Large intestine (tissue), 3 donors: ENCODE data around the gene RASSF4. TPM values are rescaled to one million over a fixed set of nuclear protein-coding genes. Genes with fewer than 3 reads are reported as not detected.

ENCODE experiments used
- DNase-seq, 2 donors: peaks; one replicate each; pipeline versions ENCODE4 v3.0.0 to v3.0.0-alpha.2; 2013
- H3K27ac ChIP-seq: one replicate; pipeline ENCODE4 v1.5.1; 2013; ENCODE audit warnings: low read length
- H3K27me3 ChIP-seq: 2 replicates; pipeline ENCODE4 v1.6.1; 2013; ENCODE audit warnings: low read length; ENCODE audit not compliant: control insufficient read depth, insufficient read depth
- H3K36me3 ChIP-seq: 2 replicates; pipeline ENCODE4 v1.6.1; 2013; ENCODE audit warnings: low read length; ENCODE audit not compliant: control insufficient read depth, insufficient read depth
- H3K4me1 ChIP-seq: one replicate; pipeline ENCODE4 v1.6.1; 2013; ENCODE audit warnings: low read length; ENCODE audit not compliant: control insufficient read depth, insufficient read depth
- H3K4me3 ChIP-seq: one replicate; pipeline ENCODE4 v1.5.1; 2013; ENCODE audit warnings: low read length
- H3K9me3 ChIP-seq: one replicate; pipeline ENCODE4 v1.6.1; 2013; ENCODE audit warnings: mild to moderate bottlenecking, low read depth, low read length, moderate library complexity; ENCODE audit not compliant: control insufficient read depth
- WGBS: methylation state at CpG from one replicate; pipeline ENCODE4 v1.1.5; 2013; ENCODE audit warnings: low lambda C conversion rate; ENCODE audit not compliant: insufficient coverage; 5-methylcytosine and 5-hydroxymethylcytosine counted together
- polyA plus RNA-seq: library from polyadenylated mRNA; unstranded; fragments of 120-200 nt; gene quantifications from one replicate; pipeline ENCODE4 v1.2.1, GENCODE V29; 2013

RASSF4 gene
- polyA plus RNA-seq, 1 donor, result 26.0 TPM

DNA sequence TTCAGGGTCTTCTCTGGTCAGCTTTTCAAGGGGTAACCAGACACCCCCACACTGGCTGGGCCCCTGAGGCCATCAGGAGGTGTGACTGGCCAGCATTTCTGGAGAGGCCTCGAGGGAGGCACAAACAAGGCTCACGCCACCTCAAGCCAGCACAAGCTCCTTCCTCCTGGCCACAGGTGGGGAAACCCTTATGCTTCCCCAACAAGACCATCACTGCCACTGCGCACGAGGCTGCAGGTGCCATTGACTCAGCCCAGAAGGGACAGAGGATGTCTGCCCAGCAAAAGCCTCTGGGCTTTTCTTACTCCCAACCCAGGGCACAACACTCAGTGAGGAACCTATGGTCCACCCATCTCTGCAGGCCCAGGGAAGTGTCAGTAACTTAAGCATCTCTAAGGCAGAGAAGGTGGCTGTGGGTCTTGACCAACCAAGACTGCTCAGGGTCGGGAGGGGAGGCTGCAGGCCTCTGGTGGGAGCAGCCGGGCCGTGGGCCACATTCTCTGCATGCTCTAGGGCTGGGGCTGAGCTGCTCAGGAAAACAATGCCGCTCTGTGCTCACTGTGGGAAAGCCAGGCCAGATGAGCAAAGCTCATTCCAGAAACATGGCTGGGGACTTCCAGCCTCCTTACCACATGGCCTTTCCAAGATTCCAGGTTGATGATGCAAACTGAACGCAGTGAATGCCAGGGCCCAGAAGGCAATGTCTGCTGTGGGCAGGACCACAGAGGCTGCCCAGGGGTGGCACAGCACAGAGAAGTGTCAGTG lies 24.2 kb upstream of the RASSF4 start:
- H3K36me3 ChIP-seq, result no peaks in the 10 kb centered on the region
- H3K9me3 ChIP-seq, result no peaks in the 10 kb centered on the region
- H3K4me3 ChIP-seq, result no peak overlapping the region
- H3K27me3 ChIP-seq, result no peaks in the 10 kb centered on the region
- peak in 1 of 2 donors; percentile 45 for DNase-seq
- WGBS, result no CpG with 5 or more reads among the region's 9 CpGs
- H3K27ac ChIP-seq, result no peak overlapping the region
- no peaks in the 10 kb centered on the region for H3K4me1 ChIP-seq

GRCh38 chr10:44935966-44936295 lies 23.7 kb upstream of the RASSF4 start:
- H3K27ac ChIP-seq, result no peak overlapping the region
- no peaks in the 10 kb centered on the region for H3K4me1 ChIP-seq
- no peak for DNase-seq
- no peaks in the 10 kb centered on the region for H3K9me3 ChIP-seq
- H3K4me3 ChIP-seq, result no peak overlapping the region
- no CpG with 5 or more reads among the region's 3 CpGs for WGBS
- no peaks in the 10 kb centered on the region for H3K36me3 ChIP-seq
- H3K27me3 ChIP-seq, result no peaks in the 10 kb centered on the region

DNA sequence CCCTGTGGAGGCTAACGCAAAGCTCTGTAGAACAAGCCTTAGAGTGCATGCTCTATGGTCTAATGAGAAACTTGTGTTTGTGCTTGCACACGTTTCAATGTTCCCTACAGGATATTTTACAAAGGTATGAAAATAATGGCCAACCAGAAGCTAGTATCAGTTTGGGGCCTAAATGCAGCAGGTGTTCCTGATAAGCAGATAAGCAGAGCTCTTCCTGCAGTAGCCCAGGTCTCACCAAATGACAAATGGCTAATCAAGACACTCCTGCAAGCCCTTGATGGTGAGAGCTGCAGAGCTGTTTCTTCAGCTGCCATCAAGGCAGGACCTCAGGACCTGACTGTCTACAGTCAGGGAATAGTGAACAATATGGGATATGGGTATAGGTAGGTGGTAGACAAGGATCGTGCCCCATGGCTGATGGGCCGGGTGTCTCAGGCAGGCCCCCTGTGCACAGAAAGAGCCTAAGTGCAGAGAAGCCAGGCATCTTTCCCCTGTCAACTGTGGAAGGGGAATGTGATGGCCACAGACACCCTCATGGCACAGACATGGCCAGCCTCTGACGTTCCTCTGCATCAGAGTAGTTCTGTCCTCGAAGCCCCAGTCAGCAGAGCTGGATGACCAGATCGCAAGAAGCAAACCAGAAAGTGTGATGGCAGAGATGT lies 23.2 kb upstream of the RASSF4 start:
- Histone ChIP-seq H3K27ac (no peak overlapping the region), H3K36me3 (no peaks in the 10 kb centered on the region), H3K4me3 (no peak overlapping the region), H3K9me3 (no peaks in the 10 kb centered on the region), H3K4me1 (no peaks in the 10 kb centered on the region), H3K27me3 (no peaks in the 10 kb centered on the region)
- DNase-seq, result no peak
- WGBS, result no CpG with 5 or more reads among the region's 7 CpGs

DNA sequence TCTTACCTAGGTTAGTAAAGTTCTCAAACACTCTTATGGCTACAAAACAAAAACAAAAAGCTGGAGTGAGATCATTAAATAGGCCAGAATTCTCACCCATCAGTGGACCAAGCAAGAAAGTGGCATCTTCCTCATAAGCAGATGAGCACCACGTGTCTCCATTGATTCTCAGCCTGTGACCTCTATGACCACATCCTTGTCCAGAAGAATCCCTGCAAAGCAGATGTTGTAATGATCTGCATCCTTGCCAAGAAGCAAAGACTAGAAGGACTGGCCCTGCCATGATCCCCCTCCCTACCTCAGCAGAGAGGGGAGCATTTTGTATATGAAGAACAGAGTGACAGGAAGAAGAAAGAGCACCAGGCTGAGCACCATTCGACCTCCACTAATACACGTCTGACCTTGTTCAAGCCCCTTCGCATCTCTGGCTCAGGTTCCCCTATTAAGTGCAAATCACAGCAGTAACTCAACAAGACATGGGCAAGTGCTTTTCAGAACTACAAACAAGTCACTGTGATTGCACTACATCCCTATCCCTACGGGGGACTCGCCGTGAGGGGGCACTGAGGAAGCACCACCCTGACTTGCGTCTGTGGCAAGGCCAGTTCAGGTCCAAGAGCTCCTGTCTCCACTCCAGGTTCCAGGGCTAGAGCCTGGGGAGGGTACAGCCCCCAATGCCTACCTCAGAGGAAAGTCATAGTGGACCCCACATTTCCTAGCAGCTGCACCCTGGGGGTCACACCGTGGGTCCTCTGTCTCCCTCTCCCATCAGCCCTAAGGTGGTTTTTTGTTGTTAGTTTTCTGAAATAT lies 22.2 kb upstream of the RASSF4 start:
- H3K36me3 ChIP-seq, result no peaks in the 10 kb centered on the region
- WGBS, result no CpG with 5 or more reads among the region's 9 CpGs
- no peak overlapping the region for H3K27ac ChIP-seq
- no peaks in the 10 kb centered on the region for H3K4me1 ChIP-seq
- H3K27me3 ChIP-seq, result no peaks in the 10 kb centered on the region
- DNase-seq, result no peak
- no peaks in the 10 kb centered on the region for H3K9me3 ChIP-seq
- H3K4me3 ChIP-seq, result no peak overlapping the region

- Histone ChIP-seq H3K36me3 (no peaks in the 10 kb centered on the region), H3K27me3 (no peaks in the 10 kb centered on the region), H3K4me3 (no peak overlapping the region), H3K9me3 (no peaks in the 10 kb centered on the region), H3K4me1 (no peaks in the 10 kb centered on the region), H3K27ac (no peak overlapping the region)
- no peak for DNase-seq
- 92% methylated on average over 4 of the region's 7 CpGs for WGBS
These were observed 20.6 kb upstream of the RASSF4 start for GRCh38 chr10:44938956-44939355.

GRCh38 chr10:44939691-44940401 lies 19.8 kb upstream of the RASSF4 start:
- H3K4me3 ChIP-seq, result no peak overlapping the region
- peak in 1 of 2 donors; percentile 64 for DNase-seq
- no peak overlapping the region for H3K27ac ChIP-seq
- H3K4me1 ChIP-seq, result no peaks in the 10 kb centered on the region
- H3K27me3 ChIP-seq, result no peaks in the 10 kb centered on the region
- 58% methylated on average over 2 of the region's 7 CpGs for WGBS
- H3K9me3 ChIP-seq, result no peaks in the 10 kb centered on the region
- H3K36me3 ChIP-seq, result no peaks in the 10 kb centered on the region

DNA sequence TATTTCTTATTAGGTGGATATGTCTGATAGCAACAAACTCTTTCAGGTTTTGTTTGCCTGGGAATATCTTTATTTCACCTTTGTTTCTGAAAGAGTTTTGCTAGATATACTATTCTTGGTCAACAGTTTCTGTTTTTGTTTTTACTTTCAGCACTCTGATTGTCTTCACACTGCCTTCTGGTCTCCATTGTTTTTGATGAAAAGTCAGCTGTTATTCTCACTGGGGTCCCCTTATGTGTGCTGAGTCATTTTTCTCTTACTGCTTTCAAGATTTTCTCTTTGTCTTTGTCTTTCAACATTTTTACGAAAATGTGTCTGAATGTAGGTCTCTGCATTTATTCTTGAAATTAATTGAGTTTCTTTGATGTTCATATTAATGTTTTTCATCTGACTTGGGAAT lies 15.2 kb upstream of the RASSF4 start:
- no peak overlapping the region for H3K27ac ChIP-seq
- no peak overlapping the region for H3K4me3 ChIP-seq
- peaks cover 12% of the 10 kb centered on the region for H3K4me1 ChIP-seq
- H3K9me3 ChIP-seq, result no peaks in the 10 kb centered on the region
- no peaks in the 10 kb centered on the region for H3K27me3 ChIP-seq
- 0% methylated on average over 1 of the region's 1 CpG for WGBS
- no peaks in the 10 kb centered on the region for H3K36me3 ChIP-seq
- DNase-seq, result no peak

- no peak overlapping the region for H3K4me3 ChIP-seq
- peaks cover 27% of the 10 kb centered on the region for H3K4me1 ChIP-seq
- peaks cover 2% of the 10 kb centered on the region for H3K36me3 ChIP-seq
- DNase-seq, result peak in 1 of 2 donors; percentile 59
- H3K9me3 ChIP-seq, result no peaks in the 10 kb centered on the region
- H3K27ac ChIP-seq, result no peak overlapping the region
- no peaks in the 10 kb centered on the region for H3K27me3 ChIP-seq
- WGBS, result no CpG with 5 or more reads among the region's 2 CpGs
These were observed 13.4 kb upstream of the RASSF4 start for GRCh38 chr10:44946205-44946604.

GRCh38 chr10:44947371-44948152 lies 12.0 kb upstream of the RASSF4 start:
- Histone ChIP-seq H3K36me3 (peaks cover 2% of the 10 kb centered on the region), H3K27ac (no peak overlapping the region), H3K9me3 (no peaks in the 10 kb centered on the region), H3K4me1 (peaks cover 27% of the 10 kb centered on the region), H3K27me3 (no peaks in the 10 kb centered on the region), H3K4me3 (no peak overlapping the region)
- no peak for DNase-seq
- WGBS, result no CpG with 5 or more reads among the region's 6 CpGs
